ENCODE measurements around the gene KIF16B. TPM values are rescaled to one million over a fixed set of nuclear protein-coding genes. Genes with fewer than 3 reads are reported as not detected.

Gene KIF16B
- total and polyA plus RNA-seq, 2 experiments from 2014 or later, result 6.5 to 11.1 TPM

DNA sequence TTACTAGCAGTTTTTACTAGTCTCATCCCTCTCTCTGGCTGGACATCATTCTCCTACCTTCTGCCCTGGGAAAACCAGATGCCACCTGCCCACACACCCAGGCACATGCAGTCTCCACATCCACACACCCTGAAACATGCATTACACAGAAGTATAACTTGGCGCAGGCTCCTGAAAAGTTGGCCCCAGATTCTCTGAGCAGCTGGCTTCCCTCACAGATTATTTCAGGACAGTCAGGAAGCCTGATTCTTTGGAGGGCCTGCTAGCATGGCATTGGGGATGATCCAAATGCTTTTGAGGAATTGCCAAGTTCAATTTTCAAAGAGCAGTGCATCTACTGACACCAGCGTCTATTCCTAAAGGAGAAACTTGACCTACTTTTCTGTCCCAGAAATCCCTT, 27.8 kb upstream of the KIF16B start:
- Histone ChIP-seq H3K27me3 (ENCODE audit: insufficient read depth) (no peaks in the 10 kb centered on the region), H3K9me2 (ENCODE audit: insufficient read depth) (peaks cover 7% of the 10 kb centered on the region; the same call in 1 of the 2 replicates), H3F3A (replicated peaks; ENCODE audit: low read depth) (no peaks in the 10 kb centered on the region), H3K79me2 (replicated peaks; ENCODE audit: insufficient read depth) (no peaks in the 10 kb centered on the region), H3K27ac (ENCODE audit: low read depth) (no peak overlapping the region), H3K4me1 (ENCODE audit: insufficient read depth) (no peaks in the 10 kb centered on the region), H3K36me3 (ENCODE audit: insufficient read depth) (no peaks in the 10 kb centered on the region), H4K20me1 (replicated peaks; ENCODE audit: insufficient read depth) (no peaks in the 10 kb centered on the region), H3K4me3 (no peak overlapping the region), H3K4me2 (no peak overlapping the region), H2AFZ (no peak overlapping the region)
- Mint-ChIP-seq H3K27me3 (ENCODE audit: insufficient read depth, low read depth, poor library complexity) (peaks cover 2% of the 10 kb centered on the region), H3K9me3 (no peaks in the 10 kb centered on the region), H3K36me3 (ENCODE audit: low read depth) (no peaks in the 10 kb centered on the region), H3K4me3 (no peak overlapping the region), H3K4me1 (no peaks in the 10 kb centered on the region), H3K27ac (no peak overlapping the region)
- no peak for DNase-seq (ENCODE audit: low spot score)
- TF ChIP-seq POLR2AphosphoS5 (IDR thresholded peaks at IDR 0.05; ENCODE audit: low read depth), result no peak
- ATAC-seq, result no peak

DNA sequence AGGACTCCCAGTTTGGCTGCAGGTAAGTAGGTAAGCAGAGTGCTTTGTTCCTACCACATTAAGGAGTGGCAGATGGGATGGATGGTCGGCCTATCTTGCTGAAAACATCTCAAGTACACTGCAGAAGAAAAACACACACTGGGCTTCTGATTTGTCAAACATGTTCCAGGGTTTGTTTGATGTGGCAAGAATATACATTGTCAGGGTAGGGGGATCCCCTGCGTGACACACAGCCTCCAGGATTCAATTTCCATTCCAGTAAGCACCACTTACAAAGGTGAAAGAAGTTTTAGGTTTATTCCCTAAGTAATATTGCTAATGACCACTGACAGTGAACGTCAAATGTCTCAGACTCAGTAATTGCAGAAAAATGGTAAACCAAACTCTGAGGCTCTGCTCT, 26.0 kb upstream of the KIF16B start:
- peaks cover 2% of the 10 kb centered on the region for H3K27me3 Mint-ChIP-seq (ENCODE audit: insufficient read depth, low read depth, poor library complexity)
- TF ChIP-seq JUNB (IDR thresholded peaks at IDR 0.05; ENCODE audit: unreplicated experiment) (no peak), EZH2 (IDR thresholded peaks at IDR 0.05; ENCODE audit: low read depth, unreplicated experiment) (no peak), ZNF331 (CRISPR knock-in tag; IDR thresholded peaks at IDR 0.05; ENCODE audit: low read depth) (no peak), EZH2phosphoT487 (IDR thresholded peaks at IDR 0.05; ENCODE audit: unreplicated experiment) (no peak), NANOG (IDR thresholded peaks at IDR 0.05; ENCODE audit: borderline replicate concordance) (no peak), ZNF114 (CRISPR knock-in tag; IDR thresholded peaks at IDR 0.05) (no peak), POLR2AphosphoS5 (IDR thresholded peaks at IDR 0.05; ENCODE audit: low read depth) (no peak), CREB1 (CRISPR knock-in tag; IDR thresholded peaks at IDR 0.05; ENCODE audit: low read depth) (no peak)
- TF ChIP-seq, protein P1, sequence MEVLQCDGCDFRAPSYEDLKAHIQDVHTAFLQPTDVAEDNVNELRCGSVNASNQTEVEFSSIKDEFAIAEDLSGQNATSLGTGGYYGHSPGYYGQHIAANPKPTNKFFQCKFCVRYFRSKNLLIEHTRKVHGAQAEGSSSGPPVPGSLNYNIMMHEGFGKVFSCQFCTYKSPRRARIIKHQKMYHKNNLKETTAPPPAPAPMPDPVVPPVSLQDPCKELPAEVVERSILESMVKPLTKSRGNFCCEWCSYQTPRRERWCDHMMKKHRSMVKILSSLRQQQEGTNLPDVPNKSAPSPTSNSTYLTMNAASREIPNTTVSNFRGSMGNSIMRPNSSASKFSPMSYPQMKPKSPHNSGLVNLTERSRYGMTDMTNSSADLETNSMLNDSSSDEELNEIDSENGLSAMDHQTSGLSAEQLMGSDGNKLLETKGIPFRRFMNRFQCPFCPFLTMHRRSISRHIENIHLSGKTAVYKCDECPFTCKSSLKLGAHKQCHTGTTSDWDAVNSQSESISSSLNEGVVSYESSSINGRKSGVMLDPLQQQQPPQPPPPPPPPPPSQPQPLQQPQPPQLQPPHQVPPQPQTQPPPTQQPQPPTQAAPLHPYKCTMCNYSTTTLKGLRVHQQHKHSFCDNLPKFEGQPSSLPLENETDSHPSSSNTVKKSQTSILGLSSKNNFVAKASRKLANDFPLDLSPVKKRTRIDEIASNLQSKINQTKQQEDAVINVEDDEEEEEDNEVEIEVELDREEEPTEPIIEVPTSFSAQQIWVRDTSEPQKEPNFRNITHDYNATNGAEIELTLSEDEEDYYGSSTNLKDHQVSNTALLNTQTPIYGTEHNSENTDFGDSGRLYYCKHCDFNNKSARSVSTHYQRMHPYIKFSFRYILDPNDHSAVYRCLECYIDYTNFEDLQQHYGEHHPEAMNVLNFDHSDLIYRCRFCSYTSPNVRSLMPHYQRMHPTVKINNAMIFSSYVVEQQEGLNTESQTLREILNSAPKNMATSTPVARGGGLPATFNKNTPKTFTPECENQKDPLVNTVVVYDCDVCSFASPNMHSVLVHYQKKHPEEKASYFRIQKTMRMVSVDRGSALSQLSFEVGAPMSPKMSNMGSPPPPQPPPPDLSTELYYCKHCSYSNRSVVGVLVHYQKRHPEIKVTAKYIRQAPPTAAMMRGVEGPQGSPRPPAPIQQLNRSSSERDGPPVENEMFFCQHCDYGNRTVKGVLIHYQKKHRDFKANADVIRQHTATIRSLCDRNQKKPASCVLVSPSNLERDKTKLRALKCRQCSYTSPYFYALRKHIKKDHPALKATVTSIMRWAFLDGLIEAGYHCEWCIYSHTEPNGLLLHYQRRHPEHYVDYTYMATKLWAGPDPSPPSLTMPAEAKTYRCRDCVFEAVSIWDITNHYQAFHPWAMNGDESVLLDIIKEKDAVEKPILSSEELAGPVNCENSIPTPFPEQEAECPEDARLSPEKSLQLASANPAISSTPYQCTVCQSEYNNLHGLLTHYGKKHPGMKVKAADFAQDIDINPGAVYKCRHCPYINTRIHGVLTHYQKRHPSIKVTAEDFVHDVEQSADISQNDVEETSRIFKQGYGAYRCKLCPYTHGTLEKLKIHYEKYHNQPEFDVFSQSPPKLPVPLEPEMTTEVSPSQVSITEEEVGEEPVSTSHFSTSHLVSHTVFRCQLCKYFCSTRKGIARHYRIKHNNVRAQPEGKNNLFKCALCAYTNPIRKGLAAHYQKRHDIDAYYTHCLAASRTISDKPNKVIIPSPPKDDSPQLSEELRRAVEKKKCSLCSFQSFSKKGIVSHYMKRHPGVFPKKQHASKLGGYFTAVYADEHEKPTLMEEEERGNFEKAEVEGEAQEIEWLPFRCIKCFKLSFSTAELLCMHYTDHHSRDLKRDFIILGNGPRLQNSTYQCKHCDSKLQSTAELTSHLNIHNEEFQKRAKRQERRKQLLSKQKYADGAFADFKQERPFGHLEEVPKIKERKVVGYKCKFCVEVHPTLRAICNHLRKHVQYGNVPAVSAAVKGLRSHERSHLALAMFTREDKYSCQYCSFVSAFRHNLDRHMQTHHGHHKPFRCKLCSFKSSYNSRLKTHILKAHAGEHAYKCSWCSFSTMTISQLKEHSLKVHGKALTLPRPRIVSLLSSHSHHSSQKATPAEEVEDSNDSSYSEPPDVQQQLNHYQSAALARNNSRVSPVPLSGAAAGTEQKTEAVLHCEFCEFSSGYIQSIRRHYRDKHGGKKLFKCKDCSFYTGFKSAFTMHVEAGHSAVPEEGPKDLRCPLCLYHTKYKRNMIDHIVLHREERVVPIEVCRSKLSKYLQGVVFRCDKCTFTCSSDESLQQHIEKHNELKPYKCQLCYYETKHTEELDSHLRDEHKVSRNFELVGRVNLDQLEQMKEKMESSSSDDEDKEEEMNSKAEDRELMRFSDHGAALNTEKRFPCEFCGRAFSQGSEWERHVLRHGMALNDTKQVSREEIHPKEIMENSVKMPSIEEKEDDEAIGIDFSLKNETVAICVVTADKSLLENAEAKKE (CRISPR knock-in tag; IDR thresholded peaks at IDR 0.05), result no peak
- TF ChIP-seq, protein P2, sequence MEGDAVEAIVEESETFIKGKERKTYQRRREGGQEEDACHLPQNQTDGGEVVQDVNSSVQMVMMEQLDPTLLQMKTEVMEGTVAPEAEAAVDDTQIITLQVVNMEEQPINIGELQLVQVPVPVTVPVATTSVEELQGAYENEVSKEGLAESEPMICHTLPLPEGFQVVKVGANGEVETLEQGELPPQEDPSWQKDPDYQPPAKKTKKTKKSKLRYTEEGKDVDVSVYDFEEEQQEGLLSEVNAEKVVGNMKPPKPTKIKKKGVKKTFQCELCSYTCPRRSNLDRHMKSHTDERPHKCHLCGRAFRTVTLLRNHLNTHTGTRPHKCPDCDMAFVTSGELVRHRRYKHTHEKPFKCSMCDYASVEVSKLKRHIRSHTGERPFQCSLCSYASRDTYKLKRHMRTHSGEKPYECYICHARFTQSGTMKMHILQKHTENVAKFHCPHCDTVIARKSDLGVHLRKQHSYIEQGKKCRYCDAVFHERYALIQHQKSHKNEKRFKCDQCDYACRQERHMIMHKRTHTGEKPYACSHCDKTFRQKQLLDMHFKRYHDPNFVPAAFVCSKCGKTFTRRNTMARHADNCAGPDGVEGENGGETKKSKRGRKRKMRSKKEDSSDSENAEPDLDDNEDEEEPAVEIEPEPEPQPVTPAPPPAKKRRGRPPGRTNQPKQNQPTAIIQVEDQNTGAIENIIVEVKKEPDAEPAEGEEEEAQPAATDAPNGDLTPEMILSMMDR (conservative IDR thresholded peaks at IDR 0.05; ENCODE audit: low read depth in 2 of 2), result no peak
- TF ChIP-seq, protein P3, sequence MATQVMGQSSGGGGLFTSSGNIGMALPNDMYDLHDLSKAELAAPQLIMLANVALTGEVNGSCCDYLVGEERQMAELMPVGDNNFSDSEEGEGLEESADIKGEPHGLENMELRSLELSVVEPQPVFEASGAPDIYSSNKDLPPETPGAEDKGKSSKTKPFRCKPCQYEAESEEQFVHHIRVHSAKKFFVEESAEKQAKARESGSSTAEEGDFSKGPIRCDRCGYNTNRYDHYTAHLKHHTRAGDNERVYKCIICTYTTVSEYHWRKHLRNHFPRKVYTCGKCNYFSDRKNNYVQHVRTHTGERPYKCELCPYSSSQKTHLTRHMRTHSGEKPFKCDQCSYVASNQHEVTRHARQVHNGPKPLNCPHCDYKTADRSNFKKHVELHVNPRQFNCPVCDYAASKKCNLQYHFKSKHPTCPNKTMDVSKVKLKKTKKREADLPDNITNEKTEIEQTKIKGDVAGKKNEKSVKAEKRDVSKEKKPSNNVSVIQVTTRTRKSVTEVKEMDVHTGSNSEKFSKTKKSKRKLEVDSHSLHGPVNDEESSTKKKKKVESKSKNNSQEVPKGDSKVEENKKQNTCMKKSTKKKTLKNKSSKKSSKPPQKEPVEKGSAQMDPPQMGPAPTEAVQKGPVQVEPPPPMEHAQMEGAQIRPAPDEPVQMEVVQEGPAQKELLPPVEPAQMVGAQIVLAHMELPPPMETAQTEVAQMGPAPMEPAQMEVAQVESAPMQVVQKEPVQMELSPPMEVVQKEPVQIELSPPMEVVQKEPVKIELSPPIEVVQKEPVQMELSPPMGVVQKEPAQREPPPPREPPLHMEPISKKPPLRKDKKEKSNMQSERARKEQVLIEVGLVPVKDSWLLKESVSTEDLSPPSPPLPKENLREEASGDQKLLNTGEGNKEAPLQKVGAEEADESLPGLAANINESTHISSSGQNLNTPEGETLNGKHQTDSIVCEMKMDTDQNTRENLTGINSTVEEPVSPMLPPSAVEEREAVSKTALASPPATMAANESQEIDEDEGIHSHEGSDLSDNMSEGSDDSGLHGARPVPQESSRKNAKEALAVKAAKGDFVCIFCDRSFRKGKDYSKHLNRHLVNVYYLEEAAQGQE (IDR thresholded peaks at IDR 0.05; ENCODE audit: unreplicated experiment), result no peak

More for the DNA sequence above, 26.0 kb upstream of the KIF16B start:
- Histone ChIP-seq H3K4me2 (no peak overlapping the region), H3K27me3 (ENCODE audit: insufficient read depth) (no peaks in the 10 kb centered on the region), H3F3A (replicated peaks; ENCODE audit: low read depth) (no peaks in the 10 kb centered on the region), H3K9me2 (ENCODE audit: insufficient read depth) (peaks cover 7% of the 10 kb centered on the region; the same call in 1 of the 2 replicates), H2AFZ (no peak overlapping the region), H3K27ac (ENCODE audit: low read depth) (no peak overlapping the region), H3K4me1 (ENCODE audit: insufficient read depth) (no peaks in the 10 kb centered on the region), H3K36me3 (ENCODE audit: insufficient read depth) (no peaks in the 10 kb centered on the region), H3K79me2 (replicated peaks; ENCODE audit: insufficient read depth) (no peaks in the 10 kb centered on the region), H4K20me1 (replicated peaks; ENCODE audit: insufficient read depth) (no peaks in the 10 kb centered on the region), H3K4me3 (no peak overlapping the region)
- no peaks in the 10 kb centered on the region for H3K36me3 Mint-ChIP-seq (ENCODE audit: low read depth)
- H3K27ac Mint-ChIP-seq, result no peak overlapping the region
- H3K4me3 Mint-ChIP-seq, result no peak overlapping the region
- H3K9me3 Mint-ChIP-seq, result no peaks in the 10 kb centered on the region
- DNase-seq (ENCODE audit: low spot score), result no peak
- ATAC-seq, result no peak
- no peaks in the 10 kb centered on the region for H3K4me1 Mint-ChIP-seq

Data from GM23338 (cell line).